ENCODE results near the gene SLC25A18. TPM values are rescaled to one million over a fixed set of nuclear protein-coding genes. Genes with fewer than 3 reads are reported as not detected.
"Not testable (repeated sequence)": the region's sequence is repeated elsewhere in the genome, so short reads cannot be mapped to it uniquely, and the experiment has no call there.

The SLC25A18 gene
- total RNA-seq, 2 donors from 2014 or later, result 9.0 to 10.6 TPM

GRCh38 chr22:17552737-17553136 is 10.6 kb upstream of the SLC25A18 start:
- no peak for DNase-seq (ENCODE audit: low spot score)
- TF ChIP-seq, protein P1, sequence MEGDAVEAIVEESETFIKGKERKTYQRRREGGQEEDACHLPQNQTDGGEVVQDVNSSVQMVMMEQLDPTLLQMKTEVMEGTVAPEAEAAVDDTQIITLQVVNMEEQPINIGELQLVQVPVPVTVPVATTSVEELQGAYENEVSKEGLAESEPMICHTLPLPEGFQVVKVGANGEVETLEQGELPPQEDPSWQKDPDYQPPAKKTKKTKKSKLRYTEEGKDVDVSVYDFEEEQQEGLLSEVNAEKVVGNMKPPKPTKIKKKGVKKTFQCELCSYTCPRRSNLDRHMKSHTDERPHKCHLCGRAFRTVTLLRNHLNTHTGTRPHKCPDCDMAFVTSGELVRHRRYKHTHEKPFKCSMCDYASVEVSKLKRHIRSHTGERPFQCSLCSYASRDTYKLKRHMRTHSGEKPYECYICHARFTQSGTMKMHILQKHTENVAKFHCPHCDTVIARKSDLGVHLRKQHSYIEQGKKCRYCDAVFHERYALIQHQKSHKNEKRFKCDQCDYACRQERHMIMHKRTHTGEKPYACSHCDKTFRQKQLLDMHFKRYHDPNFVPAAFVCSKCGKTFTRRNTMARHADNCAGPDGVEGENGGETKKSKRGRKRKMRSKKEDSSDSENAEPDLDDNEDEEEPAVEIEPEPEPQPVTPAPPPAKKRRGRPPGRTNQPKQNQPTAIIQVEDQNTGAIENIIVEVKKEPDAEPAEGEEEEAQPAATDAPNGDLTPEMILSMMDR (IDR thresholded peaks at IDR 0.05), result no peak
- no peak for TF ChIP-seq POLR2AphosphoS5 (IDR thresholded peaks at IDR 0.05)
- no peak for TF ChIP-seq POLR2A (IDR thresholded peaks at IDR 0.05)
- Histone ChIP-seq H3K36me3 (no peaks in the 10 kb centered on the region), H3K4me3 (no peak overlapping the region), H3K27me3 (replicated peaks; ENCODE audit: insufficient read depth) (no peaks in the 10 kb centered on the region), H3K9me3 (no peaks in the 10 kb centered on the region), H3K4me1 (replicated peaks) (no peaks in the 10 kb centered on the region), H3K27ac (no peak overlapping the region)
- 60% methylated on average over 7 of the region's 7 CpGs for WGBS
- intact Hi-C loops (cut with DNase I), result no loop called here

- no peaks in the 10 kb centered on the region for H3K4me1 ChIP-seq (replicated peaks)
Observed at GRCh38 chr22:17554814-17555213, 8.5 kb upstream of the SLC25A18 start.

GRCh38 chr22:17559188-17559587 is 4.1 kb upstream of the SLC25A18 start:
- TF ChIP-seq POLR2A (IDR thresholded peaks at IDR 0.05), result no peak
- no peaks in the 10 kb centered on the region for H3K9me3 ChIP-seq
- intact Hi-C loops (cut with DNase I), result no loop called here

More at GRCh38 chr22:17554814-17555213, 8.5 kb upstream of the SLC25A18 start:
- no peak for DNase-seq (ENCODE audit: low spot score)
- intact Hi-C loops (cut with DNase I), result no loop called here
- no peak overlapping the region for H3K27ac ChIP-seq
- TF ChIP-seq, protein P1 (IDR thresholded peaks at IDR 0.05), result no peak
- TF ChIP-seq POLR2A (IDR thresholded peaks at IDR 0.05) (no peak), POLR2AphosphoS5 (IDR thresholded peaks at IDR 0.05) (no peak)
- no peaks in the 10 kb centered on the region for H3K27me3 ChIP-seq (replicated peaks; ENCODE audit: insufficient read depth)
- no peaks in the 10 kb centered on the region for H3K36me3 ChIP-seq
- H3K9me3 ChIP-seq, result no peaks in the 10 kb centered on the region
- 83% methylated on average over 4 of the region's 4 CpGs for WGBS
- no peak overlapping the region for H3K4me3 ChIP-seq

DNA sequence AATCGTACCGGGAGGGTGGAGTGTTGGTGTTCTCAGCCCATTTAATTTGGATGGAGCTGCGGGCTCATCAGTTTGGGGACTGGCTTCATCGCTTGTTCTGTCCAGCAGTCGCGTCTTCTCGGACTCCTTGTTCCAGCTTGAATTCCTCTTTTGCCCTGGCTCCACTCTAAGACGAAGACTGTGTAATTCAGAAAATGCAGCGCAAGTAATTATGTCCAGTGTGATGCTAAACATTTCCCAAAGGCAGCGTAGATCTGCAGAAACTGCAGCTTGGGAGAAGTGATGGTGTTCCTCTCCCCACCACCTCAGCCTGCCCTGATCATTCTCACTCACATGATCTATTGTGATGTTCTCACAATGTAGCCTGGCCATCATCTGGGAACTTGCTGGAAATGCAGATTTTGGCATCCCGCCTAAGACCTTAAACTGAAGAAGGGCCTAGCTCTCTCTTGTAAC is 666 bp downstream of the SLC25A18 start:
- intact Hi-C loops (cut with DNase I), result loop anchor here (10.0 kb wide), 1 partner anchor 221 kb away; no protein-coding TSS in a partner anchor
- no peaks in the 10 kb centered on the region for H3K4me1 ChIP-seq (replicated peaks)
- WGBS, result 66% methylated on average over 11 of the region's 11 CpGs
- peak overlapping the region in 1 of 2 donors; percentile 35 for H3K27ac ChIP-seq
- TF ChIP-seq, protein P1 (IDR thresholded peaks at IDR 0.05), result no peak
- TF ChIP-seq POLR2AphosphoS5 (IDR thresholded peaks at IDR 0.05) (peak; percentile 16), POLR2A (IDR thresholded peaks at IDR 0.05) (no peak)
- H3K36me3 ChIP-seq, result no peaks in the 10 kb centered on the region
- no peaks in the 10 kb centered on the region for H3K27me3 ChIP-seq (replicated peaks; ENCODE audit: insufficient read depth)
- no peaks in the 10 kb centered on the region for H3K9me3 ChIP-seq
- no peak for DNase-seq (ENCODE audit: low spot score)
- no peak overlapping the region for H3K4me3 ChIP-seq

More at GRCh38 chr22:17559188-17559587, 4.1 kb upstream of the SLC25A18 start:
- no peak overlapping the region for H3K4me3 ChIP-seq
- DNase-seq (ENCODE audit: low spot score), result no peak
- H3K36me3 ChIP-seq, result no peaks in the 10 kb centered on the region
- 93% methylated on average over 10 of the region's 10 CpGs for WGBS
- H3K27ac ChIP-seq, result no peak overlapping the region
- no peaks in the 10 kb centered on the region for H3K27me3 ChIP-seq (replicated peaks; ENCODE audit: insufficient read depth)
- H3K4me1 ChIP-seq (replicated peaks), result no peaks in the 10 kb centered on the region

- H3K4me1 ChIP-seq (replicated peaks); DNase-seq (ENCODE audit: low spot score); H3K27me3 ChIP-seq (replicated peaks; ENCODE audit: insufficient read depth); H3K9me3 ChIP-seq; H3K4me3 ChIP-seq; H3K27ac ChIP-seq; H3K36me3 ChIP-seq: not testable (repeated sequence)
- intact Hi-C loops (cut with DNase I), result loop anchor here (10.0 kb wide), 1 partner anchor 219 kb away; no protein-coding TSS in a partner anchor
- WGBS, result 88% methylated on average over 19 of the region's 19 CpGs
Observed at GRCh38 chr22:17566016-17566687, 2.9 kb downstream of the SLC25A18 start.

DNA sequence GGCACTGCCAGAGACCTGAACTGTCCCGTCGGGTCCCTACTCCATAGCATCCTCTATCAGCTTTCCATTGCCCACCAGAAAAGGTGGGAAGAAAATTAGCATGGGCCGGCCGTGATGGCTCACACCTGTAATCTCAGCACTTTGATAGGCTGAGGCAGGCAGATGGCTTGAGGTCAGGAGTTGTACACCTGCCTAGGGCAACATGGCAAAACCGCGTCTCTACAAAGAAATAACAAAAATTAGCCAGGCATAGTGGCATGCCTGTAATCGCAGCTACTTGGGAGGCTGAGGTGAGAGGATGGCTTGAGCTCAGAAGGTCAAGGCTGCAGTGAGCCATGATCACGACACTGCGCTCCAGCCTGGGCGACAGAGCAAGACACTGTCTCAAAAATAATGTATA is 3.5 kb downstream of the SLC25A18 start:
- Histone ChIP-seq H3K4me3 (no peak overlapping the region), H3K27me3 (replicated peaks; ENCODE audit: insufficient read depth) (no peaks in the 10 kb centered on the region), H3K4me1 (replicated peaks) (no peaks in the 10 kb centered on the region), H3K9me3 (no peaks in the 10 kb centered on the region), H3K36me3 (no peaks in the 10 kb centered on the region), H3K27ac (no peak overlapping the region)
- intact Hi-C loops (cut with DNase I), result loop anchor here (10.0 kb wide), 1 partner anchor 218 kb away; no protein-coding TSS in a partner anchor
- 91% methylated on average over 10 of the region's 10 CpGs for WGBS
- TF ChIP-seq POLR2A (IDR thresholded peaks at IDR 0.05) (no peak), POLR2AphosphoS5 (IDR thresholded peaks at IDR 0.05) (no peak)
- TF ChIP-seq, protein P1 (IDR thresholded peaks at IDR 0.05), result no peak
- no peak for DNase-seq (ENCODE audit: low spot score)

All from prostate gland (tissue), 2 donors.